Urinary bladder (tissue), 4 donors: ENCODE measurements around the gene SMARCAD1. TPM values are rescaled to one million over a fixed set of nuclear protein-coding genes. Genes with fewer than 3 reads are reported as not detected.
"Not testable (repeated sequence)": the region's sequence is repeated elsewhere in the genome, so short reads cannot be mapped to it uniquely, and the experiment has no call there.

Experiments used
- DNase-seq: peaks from one replicate; pipeline ENCODE4 v3.0.0-alpha.2; 2015; ENCODE audit errors: extremely low spot score
- H3K27ac ChIP-seq: one replicate; pipeline ENCODE4 v1.5.1; 2013; ENCODE audit warnings: low read depth, mild to moderate bottlenecking, moderate library complexity
- H3K36me3 ChIP-seq: one replicate; pipeline ENCODE4 v1.6.1; 2013; ENCODE audit warnings: mild to moderate bottlenecking, moderate library complexity; ENCODE audit not compliant: insufficient read depth
- H3K4me1 ChIP-seq: one replicate; pipeline ENCODE4 v1.6.1; 2013; ENCODE audit warnings: mild to moderate bottlenecking, moderate library complexity; ENCODE audit not compliant: insufficient read depth
- H3K4me3 ChIP-seq: one replicate; pipeline ENCODE4 v1.5.1; 2013; ENCODE audit warnings: low read depth, low read length
- WGBS: extraction: QIAGEN DNeasy Blood & Tissue Kit; methylation state at CpG from one replicate; pipeline ENCODE4 v1.1.7; 2013; 5-methylcytosine and 5-hydroxymethylcytosine counted together
- polyA plus RNA-seq: library from polyadenylated mRNA; stranded (reverse); fragments of 200-250 nt; gene quantifications from one replicate; pipeline ENCODE4 v1.2.3, GENCODE V29; 2013
- total RNA-seq: library from RNA; depleted of rRNA; stranded (reverse); fragments of >200 nt; gene quantifications from one replicate; pipeline ENCODE4 v1.2.3, GENCODE V29; 2014
- donor health status: healthy with polysubstance abuse.
- donor health status: healthy.

SMARCAD1 gene
- total and polyA plus RNA-seq, 2 donors: 12.1 to 102 TPM

GRCh38 chr4:94333866-94334265, 126.2 kb downstream of the SMARCAD1 start:
- WGBS: 80% methylated on average over 3 of the region's 3 CpGs

GRCh38 chr4:94334476-94334875, 126.8 kb downstream of the SMARCAD1 start:
- Histone ChIP-seq H3K27ac (no peak overlapping the region), H3K4me1 (no peaks in the 10 kb centered on the region), H3K36me3 (no peaks in the 10 kb centered on the region), H3K4me3 (no peak overlapping the region)
- 58% methylated on average over 2 of the region's 2 CpGs for WGBS
- DNase-seq: no peak

More at GRCh38 chr4:94333866-94334265, 126.2 kb downstream of the SMARCAD1 start:
- H3K4me1 ChIP-seq: no peaks in the 10 kb centered on the region
- H3K4me3 ChIP-seq: no peak overlapping the region
- no peak for DNase-seq
- H3K27ac ChIP-seq: no peak overlapping the region
- no peaks in the 10 kb centered on the region for H3K36me3 ChIP-seq

- Histone ChIP-seq H3K4me3 (no peak overlapping the region), H3K36me3 (no peaks in the 10 kb centered on the region), H3K27ac (no peak overlapping the region), H3K4me1 (no peaks in the 10 kb centered on the region)
- no peak for DNase-seq
- 59% methylated on average over 3 of the region's 3 CpGs for WGBS
Observed at GRCh38 chr4:94334962-94335361, 127.3 kb downstream of the SMARCAD1 start.

- WGBS: 77% methylated on average over 3 of the region's 3 CpGs
- Histone ChIP-seq H3K4me1 (no peaks in the 10 kb centered on the region), H3K36me3 (no peaks in the 10 kb centered on the region), H3K4me3 (no peak overlapping the region), H3K27ac (no peak overlapping the region)
- DNase-seq: no peak
Observed at GRCh38 chr4:94336303-94336702, 128.6 kb downstream of the SMARCAD1 start.

GRCh38 chr4:94336791-94337190, 129.1 kb downstream of the SMARCAD1 start:
- not testable (repeated sequence) for H3K27ac ChIP-seq, DNase-seq, H3K4me1 ChIP-seq, H3K36me3 ChIP-seq, H3K4me3 ChIP-seq
- WGBS: 87% methylated on average over 5 of the region's 5 CpGs

GRCh38 chr4:94338681-94339351, 131.2 kb downstream of the SMARCAD1 start:
- Histone ChIP-seq H3K27ac (no peak overlapping the region), H3K4me1 (no peaks in the 10 kb centered on the region), H3K4me3 (no peak overlapping the region), H3K36me3 (no peaks in the 10 kb centered on the region)
- 73% methylated on average over 4 of the region's 4 CpGs for WGBS
- no peak for DNase-seq

GRCh38 chr4:94339779-94340178, 132.1 kb downstream of the SMARCAD1 start:
- Histone ChIP-seq H3K36me3 (no peaks in the 10 kb centered on the region), H3K27ac (no peak overlapping the region), H3K4me1 (no peaks in the 10 kb centered on the region), H3K4me3 (no peak overlapping the region)
- DNase-seq: no peak
- WGBS: 75% methylated on average over 9 of the region's 9 CpGs

Other genes with a start within 250 kb of the SMARCAD1 start
- gene HPGDS, start 135.0 kb downstream of the SMARCAD1 start, total RNA-seq: 19.3 TPM
- 1.5 TPM for gene HPGDS, start 135.0 kb downstream of the SMARCAD1 start, polyA plus RNA-seq
- 243 TPM for gene PDLIM5, start 244.1 kb downstream of the SMARCAD1 start, total RNA-seq
- gene PDLIM5, start 244.1 kb downstream of the SMARCAD1 start, polyA plus RNA-seq: 60.8 TPM